Lower leg skin (tissue), 3 donors: ENCODE data around the gene NKIRAS2.

Experiments
- POLR2A ChIP-seq, 2 donors: fragments of 450-650 bp; IDR thresholded peaks; one replicate each; pipeline ENCODE4 v1.6.1; 2016 to 2017; ENCODE audit warnings: antibody characterized with exemption in 2 of 2, mild to moderate bottlenecking in 1 of 2, moderate library complexity in 1 of 2
- TF ChIP-seq, protein P1 (sequence below), 3 donors: fragments of 450-650 bp; IDR thresholded peaks; one replicate each; pipeline ENCODE4 v1.5.1; 2016; ENCODE audit warnings: antibody characterized with exemption in 3 of 3, mild to moderate bottlenecking in 3 of 3, moderate library complexity in 2 of 3

DNA sequence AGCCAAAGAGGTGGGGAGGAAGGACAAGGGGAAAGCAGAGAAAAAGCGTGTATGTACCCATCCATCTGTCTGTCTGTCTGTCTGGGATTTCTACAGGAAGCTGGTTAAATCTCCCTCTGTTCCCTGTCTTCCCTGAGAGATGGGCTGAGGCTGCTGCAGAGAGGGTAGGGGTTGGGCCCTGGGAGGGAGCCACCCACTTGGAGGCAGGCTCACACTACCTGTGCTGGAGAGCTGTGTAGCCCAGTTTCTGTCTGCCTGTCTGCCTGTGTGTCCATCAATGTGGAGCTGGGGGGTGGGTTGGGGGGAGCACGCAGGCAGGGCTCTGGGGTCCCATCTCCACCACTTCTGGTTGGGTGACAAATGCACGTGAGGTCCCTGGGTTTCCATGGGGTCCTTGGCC is 49.1 kb downstream of the NKIRAS2 start:
- TF ChIP-seq, protein P1, sequence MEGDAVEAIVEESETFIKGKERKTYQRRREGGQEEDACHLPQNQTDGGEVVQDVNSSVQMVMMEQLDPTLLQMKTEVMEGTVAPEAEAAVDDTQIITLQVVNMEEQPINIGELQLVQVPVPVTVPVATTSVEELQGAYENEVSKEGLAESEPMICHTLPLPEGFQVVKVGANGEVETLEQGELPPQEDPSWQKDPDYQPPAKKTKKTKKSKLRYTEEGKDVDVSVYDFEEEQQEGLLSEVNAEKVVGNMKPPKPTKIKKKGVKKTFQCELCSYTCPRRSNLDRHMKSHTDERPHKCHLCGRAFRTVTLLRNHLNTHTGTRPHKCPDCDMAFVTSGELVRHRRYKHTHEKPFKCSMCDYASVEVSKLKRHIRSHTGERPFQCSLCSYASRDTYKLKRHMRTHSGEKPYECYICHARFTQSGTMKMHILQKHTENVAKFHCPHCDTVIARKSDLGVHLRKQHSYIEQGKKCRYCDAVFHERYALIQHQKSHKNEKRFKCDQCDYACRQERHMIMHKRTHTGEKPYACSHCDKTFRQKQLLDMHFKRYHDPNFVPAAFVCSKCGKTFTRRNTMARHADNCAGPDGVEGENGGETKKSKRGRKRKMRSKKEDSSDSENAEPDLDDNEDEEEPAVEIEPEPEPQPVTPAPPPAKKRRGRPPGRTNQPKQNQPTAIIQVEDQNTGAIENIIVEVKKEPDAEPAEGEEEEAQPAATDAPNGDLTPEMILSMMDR (IDR thresholded peaks at IDR 0.05): no peak
- TF ChIP-seq POLR2A (IDR thresholded peaks at IDR 0.05): no peak
